ENCODE measurements around the gene ZCCHC7.
A peak's percentile ranks its signal among the peaks of the same experiment; 100 is the strongest.
"Not testable (repeated sequence)": the region's sequence is repeated elsewhere in the genome, so short reads cannot be mapped to it uniquely, and the experiment has no call there.

The ZCCHC7 gene

DNA sequence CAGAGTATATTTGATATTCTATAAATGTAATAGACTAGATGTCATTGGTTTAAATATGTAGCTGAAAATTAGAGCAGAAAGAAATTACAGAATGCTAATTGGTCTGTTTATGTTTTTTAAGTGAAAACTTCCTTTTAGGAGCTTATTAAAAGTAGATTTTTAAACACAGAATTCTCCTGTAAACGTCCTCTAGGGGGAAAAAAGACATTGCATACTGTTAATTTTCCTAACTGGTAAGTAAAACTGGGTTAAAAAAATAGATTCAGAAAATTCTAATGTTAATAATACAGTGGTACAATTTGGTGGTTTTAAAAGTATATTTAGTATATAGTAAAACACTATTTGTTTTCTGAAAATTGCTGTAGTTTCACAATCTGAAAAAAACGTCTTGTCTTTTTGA lies 59.8 kb downstream of the ZCCHC7 start:
- Histone ChIP-seq H3K9me3 (ENCODE audit: insufficient read depth, low read depth, low read length) (no peaks in the 10 kb centered on the region), H3K4me1 (ENCODE audit: insufficient read depth, low read length) (peaks cover 12% of the 10 kb centered on the region; the same call in 1 of the 2 replicates), H3K4me3 (ENCODE audit: low read length) (no peak overlapping the region), H3K36me3 (ENCODE audit: insufficient read depth, low read depth, low read length) (no peaks in the 10 kb centered on the region; the same call in 1 of the 2 replicates), H3K9ac (ENCODE audit: low read depth, low read length) (no peak overlapping the region), H3K27me3 (ENCODE audit: insufficient read depth, low read length) (no peaks in the 10 kb centered on the region), H3K27ac (ENCODE audit: low read length) (no peak overlapping the region)

DNA sequence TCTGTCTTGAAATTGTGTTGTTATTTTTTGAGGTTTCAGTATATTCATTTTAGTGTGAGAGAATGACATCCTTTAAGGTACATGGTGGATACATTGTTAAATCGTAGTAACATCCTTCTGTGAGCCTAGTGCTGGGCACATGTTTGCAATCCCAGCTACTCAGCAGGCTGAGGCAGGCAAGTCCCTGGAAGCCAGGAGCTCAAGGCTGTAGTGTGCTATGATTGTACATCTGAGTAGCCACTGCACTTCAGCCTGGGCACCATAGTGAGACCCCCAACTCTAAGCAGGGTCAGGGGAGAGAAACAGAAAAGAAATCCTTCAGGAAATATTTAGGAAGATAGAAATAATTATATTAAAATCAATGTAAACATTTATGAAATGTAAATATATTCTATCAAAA lies 62.3 kb downstream of the ZCCHC7 start:
- Histone ChIP-seq H3K27me3 (ENCODE audit: insufficient read depth, low read length) (no peaks in the 10 kb centered on the region), H3K36me3 (ENCODE audit: insufficient read depth, low read depth, low read length) (no peaks in the 10 kb centered on the region; the same call in 1 of the 2 replicates), H3K4me1 (ENCODE audit: insufficient read depth, low read length) (peaks cover 21% of the 10 kb centered on the region; the same call in 1 of the 2 replicates)

DNA sequence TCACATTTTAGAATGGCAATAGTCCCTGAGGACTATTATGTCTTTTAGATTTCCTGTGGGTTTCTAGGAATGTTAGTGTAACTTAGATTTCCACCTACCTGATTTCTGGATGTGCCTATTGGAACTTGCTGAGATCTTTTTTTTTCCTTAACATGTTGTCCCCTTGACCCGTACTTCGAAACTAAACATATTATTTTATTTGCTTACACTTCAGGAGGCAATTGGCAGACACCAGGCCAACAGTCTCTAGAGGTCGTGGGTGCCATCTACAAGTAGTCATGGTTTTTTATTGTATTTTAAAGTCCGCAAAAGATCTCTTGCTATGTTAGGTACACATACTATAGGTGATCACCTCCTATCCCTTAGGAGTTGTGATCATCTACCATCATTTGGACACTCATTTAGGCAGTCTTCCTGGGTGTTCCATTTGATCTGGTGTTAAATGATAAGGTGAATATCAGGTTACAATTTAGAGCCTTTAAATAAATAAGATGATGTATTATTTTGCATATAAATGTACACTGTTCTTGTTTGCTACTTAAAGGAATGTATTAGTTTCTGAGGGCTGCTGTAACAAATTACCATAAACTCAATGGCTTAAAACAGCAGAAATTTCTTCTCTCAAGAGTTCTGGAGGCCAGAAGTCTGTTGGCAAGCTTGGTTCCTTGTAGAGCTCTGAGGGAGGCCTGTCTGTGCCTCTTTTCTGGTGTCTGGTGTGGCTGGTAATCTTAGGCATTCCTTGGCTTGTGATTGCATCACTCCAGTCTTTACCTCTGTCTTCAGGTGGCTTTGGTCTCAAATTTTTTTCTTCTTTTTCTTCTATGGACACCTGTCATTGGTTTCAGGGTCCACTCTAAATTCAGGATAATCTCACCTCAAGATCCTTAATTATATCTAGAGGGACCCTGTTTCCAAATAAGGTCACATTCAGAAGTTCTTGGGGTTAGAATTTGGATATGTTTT lies 64.8 kb downstream of the ZCCHC7 start:
- Histone ChIP-seq H3K4me1 (ENCODE audit: insufficient read depth, low read length) (peaks cover 21% of the 10 kb centered on the region; the same call in 1 of the 2 replicates), H3K27me3 (ENCODE audit: insufficient read depth, low read length) (no peaks in the 10 kb centered on the region)

More for the DNA sequence above, 62.3 kb downstream of the ZCCHC7 start:
- H3K4me3 ChIP-seq (ENCODE audit: low read length), result no peak overlapping the region
- no peaks in the 10 kb centered on the region for H3K9me3 ChIP-seq (ENCODE audit: insufficient read depth, low read depth, low read length)
- H3K27ac ChIP-seq (ENCODE audit: low read length), result no peak overlapping the region
- H3K9ac ChIP-seq (ENCODE audit: low read depth, low read length), result no peak overlapping the region

DNA sequence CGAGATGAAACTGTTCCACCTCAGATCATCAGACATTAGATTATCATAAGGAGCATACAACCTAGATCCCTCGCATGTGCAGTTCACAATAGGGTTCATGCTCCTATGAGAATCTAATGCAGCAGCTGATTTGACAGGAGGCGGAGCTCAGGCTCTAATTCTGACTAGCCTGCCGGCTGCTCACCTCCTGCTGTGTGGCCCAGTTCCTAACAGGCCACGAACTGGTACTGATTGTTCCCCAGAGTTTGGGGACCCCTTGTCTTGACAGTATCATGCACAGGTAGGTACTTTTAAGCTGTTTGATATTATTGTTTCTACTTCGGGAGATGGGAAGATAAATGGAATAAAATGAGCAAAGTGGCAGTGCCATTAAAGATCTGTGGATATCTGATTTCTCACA lies 66.9 kb downstream of the ZCCHC7 start:
- H3K4me3 ChIP-seq (ENCODE audit: low read length), result no peak overlapping the region
- H3K4me1 ChIP-seq (ENCODE audit: insufficient read depth, low read length), result peaks cover 36% of the 10 kb centered on the region
- H3K27ac ChIP-seq (ENCODE audit: low read length), result no peak overlapping the region
- H3K27me3 ChIP-seq (ENCODE audit: insufficient read depth, low read length), result no peaks in the 10 kb centered on the region
- no peaks in the 10 kb centered on the region for H3K36me3 ChIP-seq (ENCODE audit: insufficient read depth, low read depth, low read length)
- H3K9me3 ChIP-seq (ENCODE audit: insufficient read depth, low read depth, low read length), result no peaks in the 10 kb centered on the region
- no peak overlapping the region for H3K9ac ChIP-seq (ENCODE audit: low read depth, low read length)

More for the DNA sequence above, 64.8 kb downstream of the ZCCHC7 start:
- Histone ChIP-seq H3K27ac (ENCODE audit: low read length) (peak overlapping the region; percentile 32), H3K9me3 (ENCODE audit: insufficient read depth, low read depth, low read length) (no peaks in the 10 kb centered on the region), H3K9ac (ENCODE audit: low read depth, low read length) (no peak overlapping the region), H3K36me3 (ENCODE audit: insufficient read depth, low read depth, low read length) (no peaks in the 10 kb centered on the region; the same call in 1 of the 2 replicates), H3K4me3 (ENCODE audit: low read length) (no peak overlapping the region; the same call in 1 of the 2 replicates)

DNA sequence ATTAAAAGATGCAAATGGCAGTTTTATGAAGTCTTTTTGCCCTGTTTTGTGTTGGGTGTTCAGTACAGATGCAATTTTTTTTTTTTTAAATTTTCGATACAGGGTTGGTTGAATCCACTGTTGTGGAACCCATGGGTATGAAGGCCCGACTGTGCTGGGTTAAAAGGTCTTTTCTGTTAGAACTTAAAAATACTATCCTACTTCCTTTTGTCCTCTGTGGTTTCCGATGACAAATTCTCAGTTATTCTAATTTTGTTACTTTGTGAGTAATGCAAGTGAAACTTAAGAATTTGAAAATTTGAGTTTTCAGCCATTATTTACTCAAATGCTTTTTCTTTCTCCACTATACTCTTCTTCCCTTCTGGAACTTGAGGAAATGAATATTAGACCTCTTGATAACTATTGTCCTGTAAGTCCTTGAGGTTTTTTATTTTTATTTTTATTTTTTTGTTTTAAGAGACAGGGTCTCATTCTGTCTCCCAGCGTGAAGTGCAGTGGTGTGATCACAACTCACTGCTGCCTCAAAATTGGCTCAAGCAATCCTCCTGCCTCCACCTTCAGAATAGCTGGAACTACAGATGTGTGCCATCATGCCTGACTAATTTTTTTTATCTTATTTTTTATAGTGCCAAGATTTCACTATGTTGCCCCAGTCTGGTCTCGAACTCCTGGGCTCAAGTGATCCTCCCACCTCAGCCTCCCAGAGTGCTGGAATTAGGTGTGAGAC lies 67.5 kb downstream of the ZCCHC7 start:
- Histone ChIP-seq H3K27me3 (ENCODE audit: insufficient read depth, low read length) (no peaks in the 10 kb centered on the region), H3K4me3 (ENCODE audit: low read length) (no peak overlapping the region), H3K27ac (ENCODE audit: low read length) (no peak overlapping the region), H3K36me3 (ENCODE audit: insufficient read depth, low read depth, low read length) (no peaks in the 10 kb centered on the region), H3K9ac (ENCODE audit: low read depth, low read length) (no peak overlapping the region), H3K9me3 (ENCODE audit: insufficient read depth, low read depth, low read length) (no peaks in the 10 kb centered on the region), H3K4me1 (ENCODE audit: insufficient read depth, low read length) (peaks cover 42% of the 10 kb centered on the region)

DNA sequence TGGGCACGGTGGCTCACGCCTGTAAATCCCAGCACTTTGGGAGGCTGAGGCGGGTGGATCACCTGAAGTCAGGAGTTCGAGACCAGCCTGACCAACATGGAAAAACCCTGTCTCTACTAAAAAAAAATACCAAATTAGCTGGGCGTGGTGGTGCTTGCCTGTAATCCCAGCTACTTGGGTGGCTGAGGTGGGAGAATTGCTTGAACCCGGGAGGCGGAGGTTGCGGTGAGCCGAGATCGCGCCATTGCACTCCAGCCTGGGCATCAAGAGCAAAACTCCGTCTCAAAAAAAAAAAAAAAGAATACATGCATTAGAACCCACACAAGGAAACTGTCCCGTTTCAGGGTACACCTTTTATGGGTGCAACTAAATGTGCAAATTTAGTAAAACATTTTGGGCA lies 70.4 kb downstream of the ZCCHC7 start:
- peaks cover 35% of the 10 kb centered on the region for H3K4me1 ChIP-seq (ENCODE audit: insufficient read depth, low read length)
- H3K27ac ChIP-seq (ENCODE audit: low read length); H3K9ac ChIP-seq (ENCODE audit: low read depth, low read length); H3K9me3 ChIP-seq (ENCODE audit: insufficient read depth, low read depth, low read length); H3K4me3 ChIP-seq (ENCODE audit: low read length); H3K27me3 ChIP-seq (ENCODE audit: insufficient read depth, low read length); H3K36me3 ChIP-seq (ENCODE audit: insufficient read depth, low read depth, low read length): not testable (repeated sequence)

DNA sequence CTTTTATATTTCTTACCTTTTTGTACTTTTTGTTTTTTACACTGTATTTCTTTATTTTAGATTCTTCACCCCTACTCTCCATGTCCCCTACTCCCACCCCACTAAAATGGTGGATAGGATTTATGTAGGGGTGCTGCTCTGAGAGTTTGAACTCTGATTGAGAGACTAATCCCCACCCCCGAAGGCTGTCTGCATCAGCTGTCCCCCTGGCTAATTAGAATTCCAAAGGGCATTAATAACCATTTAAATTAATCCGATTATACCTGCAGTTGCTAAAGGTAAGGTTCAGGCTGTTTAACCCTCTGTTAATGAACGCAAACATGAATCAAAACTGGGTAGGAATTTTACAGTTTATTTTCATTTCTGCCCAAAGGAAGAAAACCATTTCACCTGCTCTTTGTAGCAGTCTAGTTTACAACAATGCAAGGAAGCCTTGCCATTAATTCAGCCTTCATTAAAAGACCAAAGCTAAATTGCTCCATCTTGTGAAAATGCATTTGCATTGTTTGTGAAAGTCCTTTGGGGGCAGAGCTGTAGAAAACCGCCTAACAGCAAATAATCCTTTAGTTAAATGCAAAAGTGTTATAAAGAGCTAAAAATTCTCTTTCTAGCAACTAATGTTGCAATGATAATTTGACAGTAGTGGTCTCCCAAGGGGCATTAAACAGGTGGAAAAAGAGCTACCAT lies 71.2 kb downstream of the ZCCHC7 start:
- H3K27ac ChIP-seq (ENCODE audit: low read length), result peak overlapping the region; percentile 4
- H3K4me3 ChIP-seq (ENCODE audit: low read length), result peak overlapping the region; percentile 39
- H3K36me3 ChIP-seq (ENCODE audit: insufficient read depth, low read depth, low read length), result no peaks in the 10 kb centered on the region
- H3K27me3 ChIP-seq (ENCODE audit: insufficient read depth, low read length), result no peaks in the 10 kb centered on the region
- no peaks in the 10 kb centered on the region for H3K9me3 ChIP-seq (ENCODE audit: insufficient read depth, low read depth, low read length)
- peak overlapping the region; percentile 38; the same call in 1 of the 2 replicates for H3K9ac ChIP-seq (ENCODE audit: low read depth, low read length)
- peaks cover 40% of the 10 kb centered on the region for H3K4me1 ChIP-seq (ENCODE audit: insufficient read depth, low read length)

DNA sequence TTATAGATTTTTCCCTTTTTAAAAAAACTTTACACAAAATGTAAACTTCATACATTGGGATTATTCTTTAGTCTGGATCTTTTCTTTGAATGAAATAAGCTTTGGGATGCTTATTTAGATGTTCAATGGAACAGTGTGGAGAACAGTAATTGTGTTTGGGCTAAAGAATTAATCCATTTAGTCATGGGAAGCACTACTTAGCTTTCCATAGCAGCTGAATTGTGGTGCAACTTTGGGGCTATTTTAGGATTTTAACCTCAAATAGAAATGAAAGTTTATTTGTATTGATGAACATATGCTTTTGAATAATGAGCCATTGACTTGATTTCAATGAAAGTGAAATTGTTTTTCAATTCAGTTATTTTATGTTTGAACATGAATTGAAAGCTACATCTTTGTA lies 72.4 kb downstream of the ZCCHC7 start:
- Histone ChIP-seq H3K9me3 (ENCODE audit: insufficient read depth, low read depth, low read length) (no peaks in the 10 kb centered on the region), H3K4me3 (ENCODE audit: low read length) (no peak overlapping the region), H3K36me3 (ENCODE audit: insufficient read depth, low read depth, low read length) (no peaks in the 10 kb centered on the region), H3K27me3 (ENCODE audit: insufficient read depth, low read length) (no peaks in the 10 kb centered on the region), H3K9ac (ENCODE audit: low read depth, low read length) (no peak overlapping the region), H3K4me1 (ENCODE audit: insufficient read depth, low read length) (peaks cover 43% of the 10 kb centered on the region), H3K27ac (ENCODE audit: low read length) (no peak overlapping the region)

DNA sequence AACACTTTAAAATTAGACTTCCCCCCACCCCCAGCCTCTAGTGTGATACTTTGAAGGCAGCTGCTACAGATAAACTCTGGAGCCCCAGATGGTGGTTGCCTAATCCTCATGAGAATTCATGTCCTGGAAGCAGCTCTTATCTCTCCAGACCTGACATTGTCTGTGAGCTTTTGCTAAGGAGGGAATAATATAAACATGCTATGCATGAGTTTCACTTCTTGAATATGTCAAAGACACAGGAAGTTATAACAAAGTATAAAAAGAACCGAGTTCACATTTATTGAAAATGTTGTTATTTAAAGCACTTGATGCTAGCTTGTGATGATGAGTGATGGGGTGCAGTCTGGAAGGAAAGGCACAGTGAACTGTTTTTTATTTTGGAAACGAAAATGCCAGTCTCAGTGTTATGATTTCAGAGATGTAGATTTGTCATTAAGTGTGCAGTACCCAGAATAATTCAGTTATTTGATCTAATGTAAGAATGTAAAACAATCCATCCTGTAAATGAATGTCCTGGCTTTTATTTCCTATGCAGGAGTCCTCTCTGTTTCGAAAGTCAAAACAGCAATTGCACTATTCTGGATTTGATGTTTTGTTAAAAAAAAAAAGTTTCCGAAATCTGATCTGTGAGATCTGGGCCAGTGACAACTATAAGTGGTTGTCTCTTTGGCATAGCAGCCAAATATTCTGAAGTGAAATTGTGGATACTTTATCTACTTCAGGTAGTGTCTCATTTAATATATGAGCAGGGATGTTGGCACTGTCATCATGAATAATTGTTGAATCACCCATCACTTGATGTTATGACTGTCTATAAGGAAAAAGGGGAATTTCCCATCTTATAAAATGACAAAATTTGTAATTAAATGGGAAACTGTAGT lies 77.0 kb downstream of the ZCCHC7 start:
- H3K4me1 ChIP-seq (ENCODE audit: insufficient read depth, low read length), result peaks cover 50% of the 10 kb centered on the region
- H3K36me3 ChIP-seq (ENCODE audit: insufficient read depth, low read depth, low read length), result no peaks in the 10 kb centered on the region

DNA sequence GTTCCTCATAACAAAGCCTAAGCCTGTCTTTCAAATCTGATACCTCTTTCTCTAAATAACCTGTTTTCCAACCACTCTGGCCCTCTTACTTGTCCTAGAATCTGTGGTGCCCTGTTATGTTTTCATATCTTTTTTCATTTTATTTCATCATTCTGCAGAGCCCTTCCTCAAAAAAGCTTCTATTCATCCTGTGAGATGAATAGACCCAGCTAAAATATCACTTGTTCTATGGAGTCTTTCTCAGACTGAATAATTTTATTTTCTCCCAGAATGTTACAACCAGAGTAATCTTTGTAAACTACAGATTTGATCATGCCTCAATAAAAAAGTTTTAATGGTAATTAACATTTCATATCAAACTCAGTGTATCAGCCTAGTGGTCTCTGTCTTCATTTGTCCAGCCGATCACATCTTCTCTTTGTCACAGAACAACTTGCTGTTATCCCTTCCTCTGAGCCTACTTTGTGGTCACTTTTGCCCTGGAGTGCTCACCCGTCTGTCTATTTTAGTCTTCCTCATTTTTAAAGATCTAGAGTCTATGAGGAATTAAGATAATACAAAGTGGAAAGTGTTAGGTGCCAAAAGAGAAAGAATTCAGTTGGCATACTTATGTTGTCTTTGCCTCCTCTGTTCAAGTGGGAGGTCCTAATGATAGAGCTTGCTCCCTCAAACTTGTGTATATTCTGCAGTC lies 77.8 kb downstream of the ZCCHC7 start:
- Histone ChIP-seq H3K27me3 (ENCODE audit: insufficient read depth, low read length) (no peaks in the 10 kb centered on the region), H3K9ac (ENCODE audit: low read depth, low read length) (no peak overlapping the region), H3K9me3 (ENCODE audit: insufficient read depth, low read depth, low read length) (no peaks in the 10 kb centered on the region), H3K4me3 (ENCODE audit: low read length) (no peak overlapping the region), H3K27ac (ENCODE audit: low read length) (no peak overlapping the region), H3K4me1 (ENCODE audit: insufficient read depth, low read length) (peaks cover 43% of the 10 kb centered on the region), H3K36me3 (ENCODE audit: insufficient read depth, low read depth, low read length) (no peaks in the 10 kb centered on the region)

More for the DNA sequence above, 77.0 kb downstream of the ZCCHC7 start:
- H3K27me3 ChIP-seq (ENCODE audit: insufficient read depth, low read length), result no peaks in the 10 kb centered on the region
- no peak overlapping the region for H3K9ac ChIP-seq (ENCODE audit: low read depth, low read length)
- H3K9me3 ChIP-seq (ENCODE audit: insufficient read depth, low read depth, low read length), result no peaks in the 10 kb centered on the region
- no peak overlapping the region for H3K27ac ChIP-seq (ENCODE audit: low read length)
- H3K4me3 ChIP-seq (ENCODE audit: low read length), result no peak overlapping the region

Measured in iPS-20b (cell line).